Liver (tissue), 9 donors: ENCODE measurements around the gene STARD3. TPM values are rescaled to one million over a fixed set of nuclear protein-coding genes. Genes with fewer than 3 reads are reported as not detected.
A peak's percentile ranks its signal among the peaks of the same experiment; 100 is the strongest.

Source experiments
- DNase-seq: peaks from one replicate; pipeline ENCODE4 v3.0.0-alpha.2; 2017; ENCODE audit warnings: low spot score
- H3K27ac ChIP-seq, 2 donors: one replicate each; pipeline ENCODE4 v1.7.0; 2013; ENCODE audit warnings: inconsistent platforms in 2 of 2, low read length in 2 of 2, control low read depth in 1 of 2, low read depth in 1 of 2, mild to moderate bottlenecking in 1 of 2
- H3K27me3 ChIP-seq, 4 donors: one replicate each; pipeline versions ENCODE4 v1.6.1 to v1.7.0; 2013; ENCODE audit warnings: low read length in 3 of 4, inconsistent platforms in 1 of 4, mild to moderate bottlenecking in 1 of 4, moderate library complexity in 1 of 4; ENCODE audit not compliant: control insufficient read depth in 4 of 4, insufficient read depth in 4 of 4
- H3K36me3 ChIP-seq, 4 donors: one replicate each; pipeline versions ENCODE4 v1.6.1 to v1.7.0; 2013; ENCODE audit warnings: low read length in 3 of 4, mild to moderate bottlenecking in 3 of 4, low read depth in 1 of 4, moderate library complexity in 1 of 4; ENCODE audit not compliant: control insufficient read depth in 4 of 4, insufficient read depth in 3 of 4
- H3K4me1 ChIP-seq, 4 donors: one replicate each; pipeline versions ENCODE4 v1.6.1 to v1.7.0; 2013; ENCODE audit warnings: low read length in 3 of 4, mild to moderate bottlenecking in 3 of 4, moderate library complexity in 1 of 4; ENCODE audit not compliant: control insufficient read depth in 4 of 4, insufficient read depth in 4 of 4
- H3K4me3 ChIP-seq, 3 donors: one replicate each; pipeline versions ENCODE4 v1.6.1 to v1.7.0; 2013; ENCODE audit warnings: low read length in 3 of 3, control low read depth in 1 of 3, low read depth in 1 of 3, mild to moderate bottlenecking in 1 of 3
- H3K9ac ChIP-seq, 2 donors: one replicate each; pipeline ENCODE4 v1.7.0; 2013; ENCODE audit warnings: low read length in 2 of 2, mild to moderate bottlenecking in 2 of 2, moderate library complexity in 2 of 2, control low read depth in 1 of 2, low read depth in 1 of 2
- H3K9me3 ChIP-seq, 4 donors: one replicate each; pipeline versions ENCODE4 v1.6.1 to v1.7.0; 2013; ENCODE audit warnings: low read length in 3 of 4; ENCODE audit not compliant: control insufficient read depth in 4 of 4
- ATF3 ChIP-seq: IDR thresholded peaks from 2 replicates; pipeline ENCODE4 v1.6.1; 2016; ENCODE audit warnings: antibody characterized with exemption
- CTCF ChIP-seq: fragments of 150-350 bp; IDR thresholded peaks from 2 replicates; pipeline ENCODE4 v1.5.1; 2017; ENCODE audit warnings: improper control_type of control experiment, low read depth, low read length; ENCODE audit not compliant: missing input control
- EGR1 ChIP-seq, 2 donors: IDR thresholded peaks; 2 replicates each; pipeline ENCODE4 v1.6.1; 2016 to 2018; ENCODE audit warnings: antibody characterized with exemption in 2 of 2, low read depth in 2 of 2
- FOXA1 ChIP-seq: IDR thresholded peaks from 2 replicates; pipeline ENCODE4 v1.6.1; 2016; ENCODE audit warnings: antibody characterized with exemption
- FOXA2 ChIP-seq: IDR thresholded peaks from 2 replicates; pipeline ENCODE4 v1.6.1; 2016; ENCODE audit warnings: antibody characterized with exemption
- GABPA ChIP-seq, 2 donors: IDR thresholded peaks in 1 of 2; conservative IDR thresholded peaks in 1 of 2; 2 replicates each; pipeline ENCODE4 v1.6.1; 2016; ENCODE audit warnings: antibody characterized with exemption in 2 of 2, mild to moderate bottlenecking in 1 of 2, moderate library complexity in 1 of 2
- HNF4A ChIP-seq, 2 donors: conservative IDR thresholded peaks; 2 replicates each; pipeline ENCODE4 v1.6.1; 2016; ENCODE audit warnings: antibody characterized with exemption in 2 of 2, mild to moderate bottlenecking in 2 of 2
- HNF4G ChIP-seq: IDR thresholded peaks from 2 replicates; pipeline ENCODE4 v1.6.1; 2016; ENCODE audit warnings: antibody characterized with exemption
- JUND ChIP-seq, 2 donors: IDR thresholded peaks; 2 replicates each; pipeline ENCODE4 v1.6.1; 2016; ENCODE audit warnings: antibody characterized with exemption in 2 of 2
- NR2F2 ChIP-seq: IDR thresholded peaks from 2 replicates; pipeline ENCODE4 v1.6.1; 2016; ENCODE audit warnings: antibody characterized with exemption
- RAD21 ChIP-seq, 2 donors: IDR thresholded peaks; 2 replicates each; pipeline ENCODE4 v1.6.1; 2016; ENCODE audit warnings: antibody characterized with exemption in 2 of 2, mild to moderate bottlenecking in 2 of 2
- REST ChIP-seq: IDR thresholded peaks from 2 replicates; pipeline ENCODE4 v1.6.1; 2016; ENCODE audit warnings: antibody characterized with exemption, mild to moderate bottlenecking
- RXRA ChIP-seq, 2 donors: IDR thresholded peaks; 2 replicates each; pipeline ENCODE4 v1.6.1; 2017 to 2018; ENCODE audit warnings: antibody characterized with exemption in 2 of 2, mild to moderate bottlenecking in 1 of 2
- SP1 ChIP-seq: IDR thresholded peaks from 2 replicates; pipeline ENCODE4 v1.6.1; 2018; ENCODE audit warnings: antibody characterized with exemption, mild to moderate bottlenecking
- TAF1 ChIP-seq: conservative IDR thresholded peaks from 2 replicates; pipeline ENCODE4 v1.6.1; 2016; ENCODE audit warnings: antibody characterized with exemption, mild to moderate bottlenecking
- YY1 ChIP-seq: IDR thresholded peaks from 2 replicates; pipeline ENCODE4 v1.6.1; 2016; ENCODE audit warnings: antibody characterized with exemption, mild to moderate bottlenecking
- WGBS: extraction: QIAGEN DNeasy Blood & Tissue Kit; methylation state at CpG from one replicate; pipeline ENCODE4 v1.1.7; 2013; 5-methylcytosine and 5-hydroxymethylcytosine counted together
- polyA plus RNA-seq, 2 donors: library from polyadenylated mRNA; stranded (reverse) in 1 of 2; unstranded in 1 of 2; fragments of 200-250 nt in 1 of 2; fragments of >200 nt in 1 of 2; fragmentation: Nextera tagmentation in 1 of 2; extraction: Ambion mirVana in 1 of 2; gene quantifications; one replicate each; pipeline versions ENCODE4 v1.2.1 to v1.2.3, GENCODE V29; 2013 to 2015
- total RNA-seq, 2 donors: library from RNA; depleted of rRNA; stranded (reverse); fragments of >200 nt; gene quantifications; one replicate each; pipeline ENCODE4 v1.2.3, GENCODE V29; 2014
- TF ChIP-seq, protein P1 (sequence below): IDR thresholded peaks from 2 replicates; pipeline ENCODE4 v1.6.1; 2016; ENCODE audit warnings: antibody characterized with exemption
- TF ChIP-seq, protein P2 (sequence below): IDR thresholded peaks from 2 replicates; pipeline ENCODE4 v1.6.1; 2016; ENCODE audit warnings: antibody characterized with exemption
- donor health status: healthy.
- donor health status: healthy.
- donor health status: healthy.
- donor health status: healthy.
- donor health status: healthy.

The STARD3 gene
- total and polyA plus RNA-seq, 4 donors = 15.0 to 34.0 (median 23.2) TPM

- Histone ChIP-seq H3K4me1 (peaks cover 31 to 67% (median 59%) of the 10 kb centered on the region in 4 donors), H3K9me3 (no peaks in the 10 kb centered on the region), H3K9ac (no peak overlapping the region), H3K36me3 (no peaks in the 10 kb centered on the region), H3K27ac (peak overlapping the region; percentile 95 to 98), H3K27me3 (no peaks in the 10 kb centered on the region), H3K4me3 (no peak overlapping the region)
- WGBS = 61% methylated on average over 4 of the region's 4 CpGs
- no peak for TF ChIP-seq GABPA (IDR thresholded peaks at IDR 0.05 in 1 of 2, conservative IDR thresholded peaks at IDR 0.05 in 1 of 2)
- TF ChIP-seq REST = no peak
- no peak for DNase-seq
These were observed 65.0 kb downstream of the STARD3 start for GRCh38 chr17:39701784-39702422.

DNA sequence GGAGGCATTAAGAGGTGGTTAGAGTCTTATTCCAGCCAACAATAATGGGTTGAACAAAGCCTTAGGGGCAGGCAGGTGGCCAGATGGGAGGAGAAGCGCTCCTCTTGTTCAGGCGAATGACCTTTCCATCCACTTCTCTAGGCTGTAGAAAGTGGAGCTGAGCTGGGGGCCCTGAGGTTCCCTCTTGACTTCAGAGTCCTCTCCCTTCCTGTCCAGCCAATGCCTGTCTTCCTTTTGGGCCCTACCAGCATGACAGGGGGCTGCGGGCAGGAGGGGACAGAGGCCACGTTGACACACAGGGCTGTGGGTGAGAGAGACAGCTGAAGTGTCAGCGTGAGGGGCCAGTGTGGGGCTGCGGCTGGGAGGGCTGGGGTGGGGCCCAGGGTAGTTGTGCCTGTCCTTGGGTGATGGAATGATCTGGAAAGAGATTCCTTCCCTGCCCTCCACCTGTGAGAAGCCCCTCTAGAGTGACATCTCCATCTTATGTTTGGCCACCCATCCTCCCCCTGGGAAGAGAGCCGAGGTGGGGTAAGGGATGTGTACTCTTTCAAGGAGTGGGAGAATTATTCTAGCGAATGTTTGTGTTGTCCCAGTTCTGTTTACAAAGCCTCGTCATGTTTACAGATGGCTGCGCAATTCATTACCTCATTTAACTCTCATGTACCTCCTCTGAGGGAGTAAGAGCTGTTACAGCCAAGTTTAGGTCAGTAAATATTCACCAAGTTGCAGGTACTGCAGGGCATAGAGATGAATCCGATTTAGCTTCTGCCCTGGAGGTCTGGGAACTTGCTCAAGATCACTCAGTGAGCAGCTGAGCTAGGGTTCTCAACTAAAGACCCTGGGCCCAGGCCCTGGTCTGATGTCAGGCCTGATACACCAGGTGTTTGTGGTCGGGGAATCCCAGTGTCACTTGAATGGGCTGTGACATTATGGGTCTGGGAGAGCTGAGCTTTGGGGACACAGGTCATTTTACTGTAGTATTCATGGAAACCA lies 66.3 kb downstream of the STARD3 start:
- no peak for DNase-seq
- H3K9ac ChIP-seq = peak overlapping the region; percentile 64 to 73

More for the DNA sequence above, 66.3 kb downstream of the STARD3 start:
- Histone ChIP-seq H3K36me3 (peaks cover 0 to under 1% (median 0%) of the 10 kb centered on the region in 4 donors), H3K27me3 (no peaks in the 10 kb centered on the region), H3K27ac (peak overlapping the region; percentile 95 to 98), H3K4me1 (peaks cover 32 to 74% (median 65%) of the 10 kb centered on the region in 4 donors), H3K4me3 (no peak overlapping the region), H3K9me3 (no peaks in the 10 kb centered on the region)
- WGBS = 30% methylated on average over 12 of the region's 12 CpGs
- TF ChIP-seq NR2F2 (no peak), SP1 (peak; percentile 88), EGR1 (IDR thresholded peaks at IDR 0.05; ENCODE audit: low read depth in 2 of 2) (peak in 1 of 2 donors; percentile 33), ATF3 (peak; percentile 67), YY1 (peak; percentile 81), TAF1 (no peak), CTCF (no peak), RXRA (IDR thresholded peaks at IDR 0.05) (peak; percentile 84 to 98), RAD21 (IDR thresholded peaks at IDR 0.05) (peak; percentile 42 to 43), HNF4G (peak; percentile 15), GABPA (IDR thresholded peaks at IDR 0.05 in 1 of 2, conservative IDR thresholded peaks at IDR 0.05 in 1 of 2) (peak in 1 of 2 donors; percentile 64), HNF4A (conservative IDR thresholded peaks at IDR 0.05) (peak; percentile 71 to 91), FOXA1 (peak; percentile 100), REST (peak; percentile 67), JUND (IDR thresholded peaks at IDR 0.05) (peak; percentile 90 to 95), FOXA2 (peak; percentile 100)
- TF ChIP-seq, protein P1, sequence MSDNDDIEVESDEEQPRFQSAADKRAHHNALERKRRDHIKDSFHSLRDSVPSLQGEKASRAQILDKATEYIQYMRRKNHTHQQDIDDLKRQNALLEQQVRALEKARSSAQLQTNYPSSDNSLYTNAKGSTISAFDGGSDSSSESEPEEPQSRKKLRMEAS = peak; percentile 34
- TF ChIP-seq, protein P2, sequence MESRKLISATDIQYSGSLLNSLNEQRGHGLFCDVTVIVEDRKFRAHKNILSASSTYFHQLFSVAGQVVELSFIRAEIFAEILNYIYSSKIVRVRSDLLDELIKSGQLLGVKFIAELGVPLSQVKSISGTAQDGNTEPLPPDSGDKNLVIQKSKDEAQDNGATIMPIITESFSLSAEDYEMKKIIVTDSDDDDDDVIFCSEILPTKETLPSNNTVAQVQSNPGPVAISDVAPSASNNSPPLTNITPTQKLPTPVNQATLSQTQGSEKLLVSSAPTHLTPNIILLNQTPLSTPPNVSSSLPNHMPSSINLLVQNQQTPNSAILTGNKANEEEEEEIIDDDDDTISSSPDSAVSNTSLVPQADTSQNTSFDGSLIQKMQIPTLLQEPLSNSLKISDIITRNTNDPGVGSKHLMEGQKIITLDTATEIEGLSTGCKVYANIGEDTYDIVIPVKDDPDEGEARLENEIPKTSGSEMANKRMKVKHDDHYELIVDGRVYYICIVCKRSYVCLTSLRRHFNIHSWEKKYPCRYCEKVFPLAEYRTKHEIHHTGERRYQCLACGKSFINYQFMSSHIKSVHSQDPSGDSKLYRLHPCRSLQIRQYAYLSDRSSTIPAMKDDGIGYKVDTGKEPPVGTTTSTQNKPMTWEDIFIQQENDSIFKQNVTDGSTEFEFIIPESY = no peak
